HG03095 (cell line): Measurements from ENCODE around the gene TMEM127.
"Not testable (repeated sequence)": the region's sequence is repeated elsewhere in the genome, so short reads cannot be mapped to it uniquely, and the experiment has no call there.

Experiments used
- ATAC-seq: cut with Tn5 transposase; IDR thresholded peaks from one replicate; pipeline ENCODE4 v1.9.1; 2021; ENCODE audit warnings: moderate library complexity; ENCODE audit not compliant: unreplicated experiment

Gene TMEM127

DNA sequence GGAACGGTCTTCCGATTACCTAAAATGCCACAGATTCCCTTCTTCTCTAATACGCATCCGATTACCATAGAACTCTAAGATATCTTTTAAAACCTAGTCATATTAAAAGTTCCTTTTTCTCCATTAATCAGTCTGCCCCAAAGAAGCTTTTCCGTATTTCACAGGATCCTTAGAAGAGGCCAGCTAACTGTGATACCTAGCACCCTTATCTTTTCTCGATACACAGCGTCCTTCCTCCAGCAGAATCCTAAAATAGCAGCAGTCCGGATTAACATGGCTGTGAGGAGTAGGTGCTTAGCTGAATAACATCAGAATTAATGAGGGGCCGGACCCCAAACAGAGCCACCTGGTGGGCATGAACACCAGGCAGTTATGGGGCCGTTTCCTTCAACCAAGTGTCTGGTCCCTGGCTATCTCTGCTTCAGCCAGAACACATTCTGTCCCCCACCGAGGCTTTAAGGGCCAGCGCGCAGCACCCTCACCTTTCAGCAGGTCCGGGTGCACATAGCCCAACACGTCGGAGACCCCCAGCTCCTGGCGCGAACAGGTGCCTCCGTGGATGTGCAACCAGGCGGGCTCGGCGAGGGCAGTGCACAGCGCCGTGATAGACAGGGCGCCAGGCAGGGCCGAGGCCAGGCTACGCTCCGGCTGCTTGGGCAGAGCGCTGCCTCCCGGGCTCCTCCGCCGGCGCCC lies 995 bp downstream of the TMEM127 start:
- ATAC-seq: peak; percentile 16

DNA sequence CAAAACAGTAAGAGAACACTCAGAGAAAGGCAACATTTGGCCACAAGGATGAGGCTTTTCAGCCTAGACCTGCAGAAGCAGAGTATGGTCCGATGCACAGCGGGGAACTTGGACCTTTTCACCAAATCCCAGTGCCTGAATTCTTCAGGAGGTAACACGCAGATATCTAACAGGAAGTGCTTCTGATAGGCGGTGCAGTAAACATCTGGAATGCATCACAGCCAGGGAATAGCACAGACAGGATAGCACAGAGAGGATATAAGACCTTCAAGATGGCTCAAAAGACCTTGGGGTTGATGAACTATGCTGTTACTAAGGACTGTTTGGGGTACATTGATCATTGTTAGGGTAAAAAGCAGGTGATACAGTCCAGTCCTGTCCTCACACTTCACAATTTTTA lies 1.7 kb downstream of the TMEM127 start:
- ATAC-seq: no peak

DNA sequence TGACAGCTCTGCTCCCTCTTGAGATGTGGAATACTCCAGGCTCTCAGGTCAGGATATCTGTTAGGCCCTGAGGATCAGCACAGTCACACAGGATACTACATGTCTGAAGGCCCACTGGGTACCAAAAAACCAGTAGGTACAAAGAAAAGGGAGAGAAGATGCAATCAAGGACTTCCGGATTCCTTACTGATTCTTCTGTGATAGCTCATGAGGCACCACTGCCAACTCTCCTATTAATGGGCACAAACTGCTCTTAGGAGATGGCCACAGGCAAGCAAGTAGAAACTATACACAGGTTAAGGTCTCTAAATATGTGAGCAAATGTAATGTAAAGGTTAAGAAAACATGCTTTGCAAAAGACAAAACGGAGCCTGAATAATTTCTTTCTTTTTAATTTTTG lies 3.5 kb downstream of the TMEM127 start:
- no peak for ATAC-seq

DNA sequence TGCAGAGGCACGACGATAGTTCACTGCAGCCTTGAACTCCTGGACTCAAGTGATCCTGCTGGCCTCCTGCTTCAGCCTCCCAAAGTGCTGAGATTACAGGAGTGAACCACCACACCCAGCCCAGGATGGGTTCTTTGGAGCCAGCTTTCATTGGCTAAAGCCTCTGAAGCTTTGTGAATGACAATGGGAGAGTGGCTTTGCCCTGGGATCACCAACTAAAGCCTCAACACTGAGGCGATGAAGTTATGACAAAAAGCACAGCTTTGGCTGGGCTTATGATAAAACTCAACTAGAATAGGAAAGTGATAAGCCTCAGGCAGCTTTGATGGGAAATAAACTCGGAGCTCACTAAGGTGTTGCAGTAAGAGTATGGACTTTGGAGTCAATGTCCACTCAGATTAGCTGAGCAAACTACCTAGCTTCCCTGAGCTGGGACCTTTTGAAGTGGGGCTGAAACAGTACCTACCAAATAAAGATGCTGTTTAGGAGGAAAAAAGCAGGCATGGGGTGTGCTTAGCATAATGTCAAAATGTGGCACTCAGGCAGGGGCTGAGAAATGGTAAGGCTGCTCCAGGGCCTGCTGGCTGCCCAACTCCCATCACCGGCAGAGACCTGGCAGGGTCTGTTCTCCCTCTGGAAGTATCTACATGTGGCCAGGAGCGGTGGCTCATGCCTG lies 4.3 kb downstream of the TMEM127 start:
- no peak for ATAC-seq

DNA sequence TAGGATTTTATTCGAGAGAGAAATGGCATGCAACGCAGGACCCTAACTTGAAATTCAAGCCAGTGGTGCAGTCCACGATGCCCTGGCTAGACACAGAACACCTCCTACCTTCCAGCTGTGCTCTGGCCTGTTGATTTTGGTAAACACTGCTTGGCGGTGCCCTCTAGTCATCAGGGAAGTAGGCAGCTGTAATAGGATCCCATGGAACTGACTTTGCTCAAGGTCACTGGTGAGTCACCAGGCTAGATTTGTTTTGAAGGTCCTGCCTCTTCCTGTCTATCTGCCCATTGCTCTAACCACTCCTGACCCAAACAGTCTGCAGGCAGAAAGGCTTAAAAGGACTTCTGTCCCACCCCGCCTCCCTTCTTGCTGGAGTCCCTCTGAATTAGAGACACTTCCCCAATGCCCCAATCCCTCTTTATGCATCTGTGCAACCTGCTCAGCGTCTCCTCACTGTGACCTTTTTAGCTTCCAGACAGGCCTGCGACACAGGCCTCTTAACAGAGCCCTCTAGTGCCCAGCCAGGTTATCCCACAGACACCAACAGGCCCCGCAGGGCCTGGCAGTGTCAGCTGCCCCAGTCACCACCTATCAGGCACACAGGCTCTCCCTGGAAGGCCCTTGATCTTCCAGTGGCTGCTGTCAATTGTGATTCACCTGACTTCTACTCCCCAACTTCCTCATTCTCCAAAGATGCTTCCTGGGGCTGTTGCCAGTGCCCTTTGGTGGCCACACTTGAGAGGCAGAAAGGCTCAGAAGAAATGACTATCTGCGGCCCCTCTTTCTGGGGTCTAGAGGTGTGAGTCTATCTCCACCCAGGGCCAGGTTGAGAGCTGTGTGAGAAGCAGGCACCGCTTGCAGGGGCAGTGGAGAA lies 5.2 kb downstream of the TMEM127 start:
- ATAC-seq: no peak

DNA sequence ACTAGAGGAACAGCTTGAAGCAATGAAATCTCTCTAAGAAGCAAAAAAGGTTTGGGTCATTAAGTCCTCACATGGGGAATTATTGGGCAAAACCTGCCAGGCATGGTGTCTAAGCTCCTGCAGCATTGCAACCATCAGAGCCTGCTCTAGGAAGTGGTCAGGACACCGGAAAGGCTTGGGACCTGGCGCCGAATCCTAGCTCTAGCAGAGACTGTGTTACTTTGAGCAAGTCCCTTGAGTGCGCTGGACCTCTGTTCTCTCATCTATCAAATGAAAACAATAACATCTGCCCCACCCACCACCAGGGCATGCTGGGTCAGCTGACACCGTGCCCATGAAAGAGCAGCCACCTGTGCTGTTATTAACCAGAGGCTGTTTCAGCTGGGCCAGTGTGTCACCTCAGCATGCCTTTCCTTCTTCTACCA lies 6.3 kb downstream of the TMEM127 start:
- ATAC-seq: no peak

DNA sequence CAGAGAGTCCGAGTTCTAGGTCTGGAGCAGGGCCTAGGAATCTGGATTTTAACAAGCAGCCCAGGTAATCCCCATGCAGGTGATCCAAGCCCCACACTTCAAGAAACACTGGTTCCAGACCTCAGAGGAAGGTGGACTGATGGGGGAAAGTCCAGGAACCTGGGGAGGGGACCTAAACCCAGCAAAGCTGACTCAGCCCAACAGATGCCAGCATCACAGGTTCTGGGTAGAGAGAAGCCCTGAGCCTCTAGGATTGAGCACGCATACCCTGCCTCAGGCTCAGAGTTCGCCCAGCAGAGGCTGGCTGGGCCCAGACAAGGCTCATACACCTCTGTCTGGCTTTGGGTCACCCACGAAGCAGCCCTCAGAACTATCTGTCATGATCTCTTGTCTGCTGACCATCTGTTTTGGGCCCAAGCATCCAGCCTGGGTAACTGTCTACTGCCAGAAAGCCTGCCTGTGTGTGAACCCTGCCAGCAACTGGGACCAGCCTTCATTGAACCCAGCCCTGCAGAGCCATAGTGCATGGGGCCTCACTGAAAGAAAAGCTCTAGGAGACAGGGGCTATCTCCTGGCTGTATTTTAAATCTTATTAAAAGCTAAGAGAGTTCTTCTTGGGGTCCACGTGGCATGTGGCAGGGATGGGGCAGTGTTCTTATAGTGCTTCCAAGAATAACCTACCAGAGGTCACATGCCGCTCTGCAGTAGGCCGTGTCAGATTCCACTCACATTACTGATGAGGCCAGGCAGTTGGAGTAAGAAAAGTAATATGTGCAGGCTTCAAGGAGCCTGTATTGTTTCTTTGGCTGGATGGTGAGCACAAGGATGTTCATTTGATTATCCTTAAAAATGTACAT lies 7.4 kb downstream of the TMEM127 start:
- no peak for ATAC-seq

DNA sequence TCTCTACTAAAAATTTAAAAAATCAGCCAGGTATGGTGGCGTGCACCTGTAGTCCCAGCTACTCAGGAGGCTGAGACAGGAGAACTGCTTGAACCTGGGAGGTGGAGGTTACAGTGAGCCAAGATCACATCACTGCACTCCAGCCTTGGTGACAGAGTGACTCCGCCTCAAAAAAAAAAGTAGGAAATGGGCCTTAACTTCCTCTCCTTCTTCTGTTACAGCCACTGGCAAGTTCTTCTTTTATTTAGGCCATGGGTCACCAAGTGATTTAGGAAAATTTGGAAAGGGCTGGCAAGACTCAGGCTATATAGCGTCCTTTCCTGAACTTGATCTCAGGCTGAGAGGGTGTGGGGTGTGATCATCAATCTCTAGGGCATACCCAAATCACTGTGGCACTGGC lies 8.1 kb downstream of the TMEM127 start:
- not testable (repeated sequence) for ATAC-seq

DNA sequence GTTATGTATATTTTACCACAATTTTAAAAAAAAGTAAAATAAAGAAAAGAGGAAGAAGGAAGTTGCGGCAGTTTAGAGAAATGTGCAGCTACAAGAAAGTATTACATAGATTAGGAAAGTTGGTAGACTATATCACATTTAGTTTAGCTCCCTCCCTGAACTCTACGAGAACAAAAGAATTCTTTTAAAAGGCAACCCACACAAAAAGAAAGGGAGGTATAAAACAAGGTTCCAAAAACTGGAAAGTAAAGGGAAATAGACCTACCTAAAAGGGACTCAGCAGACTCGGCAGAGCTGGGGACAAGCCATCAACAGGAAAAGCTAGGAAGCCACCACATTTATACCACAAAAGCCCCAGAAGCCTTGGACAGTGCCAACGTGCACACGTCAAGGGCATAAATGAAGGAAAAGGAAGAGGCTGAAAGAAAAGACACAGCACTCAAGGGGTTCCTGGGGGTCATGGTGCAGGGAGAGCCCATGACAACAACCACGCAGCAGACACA lies 9.1 kb downstream of the TMEM127 start:
- ATAC-seq: no peak

DNA sequence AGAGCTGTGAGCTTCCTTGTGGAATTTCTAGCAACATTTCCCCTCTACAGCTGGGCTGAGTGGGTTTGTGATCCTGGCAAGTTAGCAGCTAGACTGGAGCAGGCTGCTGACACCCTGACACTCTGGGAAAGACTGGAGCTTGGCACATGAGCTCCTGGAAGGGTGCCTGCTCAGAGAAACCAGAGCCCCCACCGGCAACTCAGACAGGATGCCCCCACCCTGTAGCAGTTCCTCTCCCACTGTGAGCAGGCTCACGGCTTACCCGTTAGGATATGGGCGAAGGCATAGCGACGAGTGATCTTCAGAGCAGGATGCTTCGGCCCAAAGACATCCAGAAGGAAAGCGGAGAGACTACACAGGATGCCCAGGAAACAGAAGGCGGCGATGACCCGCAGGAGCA lies 11.2 kb downstream of the TMEM127 start:
- no peak for ATAC-seq

DNA sequence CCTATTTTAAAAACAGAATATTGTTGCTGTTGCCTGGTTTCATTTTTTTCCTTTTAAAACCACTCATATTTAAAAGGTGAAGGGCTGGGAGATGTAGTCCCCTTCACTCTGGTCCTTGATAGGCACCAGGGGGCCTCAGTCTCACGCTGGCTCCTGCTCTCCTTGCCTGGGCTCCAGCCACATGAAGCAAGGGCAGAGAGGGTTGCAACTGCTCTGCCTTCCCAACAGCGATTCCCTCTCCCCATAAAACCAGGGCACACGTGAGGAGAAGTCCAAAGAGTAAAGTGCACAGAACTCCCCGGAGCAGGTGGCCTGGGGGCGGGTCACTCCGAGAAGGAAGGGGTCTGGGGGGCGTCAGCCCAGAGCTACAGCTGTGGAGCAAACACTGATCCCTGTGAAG lies 12.8 kb downstream of the TMEM127 start:
- ATAC-seq: no peak

DNA sequence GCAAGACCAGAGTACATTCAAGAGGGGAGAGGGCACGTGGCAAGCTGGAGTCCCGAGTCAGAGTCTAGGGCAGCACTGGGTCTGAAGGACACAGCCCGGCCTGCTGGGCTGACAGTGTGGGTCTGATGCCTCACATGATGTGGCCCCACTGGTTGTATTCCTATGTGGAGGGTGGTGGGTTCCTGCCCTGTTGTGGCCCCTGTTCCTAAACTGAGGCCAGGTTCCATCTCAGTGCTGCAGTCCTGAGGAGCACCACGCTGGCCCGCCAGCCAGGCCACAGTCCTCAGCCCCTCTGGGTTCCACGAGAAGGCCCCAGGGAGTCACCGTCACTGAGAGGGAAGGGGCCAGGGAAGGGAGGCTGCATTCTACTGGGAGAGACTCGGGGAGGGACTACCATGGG lies 13.3 kb downstream of the TMEM127 start:
- ATAC-seq: no peak

DNA sequence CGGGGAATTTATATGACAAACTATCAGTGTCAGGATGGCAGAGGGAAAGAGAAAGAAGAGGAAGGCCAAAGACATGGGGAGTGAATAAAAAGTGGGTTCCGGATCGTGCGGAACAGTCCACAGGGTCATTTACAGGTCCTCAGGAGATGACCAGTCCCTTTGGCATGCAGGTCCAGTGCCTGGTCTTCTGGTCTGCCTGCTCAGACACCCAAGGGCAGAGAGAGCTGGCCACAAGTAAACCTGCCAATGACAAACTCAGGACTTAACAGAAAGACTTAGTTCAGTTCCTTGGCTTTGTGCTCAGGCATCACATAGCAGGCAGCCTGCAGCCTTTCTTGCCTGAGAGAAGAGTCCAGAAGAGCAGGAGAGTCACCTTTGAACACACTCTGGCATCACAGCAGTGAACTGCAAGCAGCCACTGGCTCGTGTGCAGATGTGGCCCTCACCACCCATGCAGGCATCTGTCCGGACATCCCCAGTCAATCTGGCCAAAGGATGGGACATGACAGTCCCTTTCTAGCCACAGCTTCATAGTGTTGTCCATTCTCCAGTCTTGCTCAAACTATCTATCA lies 14.0 kb downstream of the TMEM127 start:
- ATAC-seq: no peak

DNA sequence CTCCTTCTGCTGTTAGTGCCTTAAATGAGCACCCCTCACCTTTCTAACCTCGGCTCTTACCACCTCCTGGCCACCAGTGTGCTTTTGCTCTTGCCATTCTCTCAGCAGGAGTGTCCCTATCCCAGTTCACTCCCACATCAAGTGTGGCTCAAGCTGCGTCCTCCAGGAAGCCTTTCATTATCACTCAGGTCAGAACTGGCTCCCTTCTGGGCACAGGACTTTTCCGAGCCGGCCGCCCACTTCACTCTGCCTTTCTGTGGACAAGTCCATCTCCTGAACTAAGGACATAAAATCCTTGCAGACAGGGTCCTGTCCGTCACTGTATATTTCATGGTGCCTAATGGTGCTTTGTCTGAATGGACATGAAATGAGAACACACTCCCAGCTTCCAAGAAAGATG lies 15.6 kb downstream of the TMEM127 start:
- ATAC-seq: no peak

DNA sequence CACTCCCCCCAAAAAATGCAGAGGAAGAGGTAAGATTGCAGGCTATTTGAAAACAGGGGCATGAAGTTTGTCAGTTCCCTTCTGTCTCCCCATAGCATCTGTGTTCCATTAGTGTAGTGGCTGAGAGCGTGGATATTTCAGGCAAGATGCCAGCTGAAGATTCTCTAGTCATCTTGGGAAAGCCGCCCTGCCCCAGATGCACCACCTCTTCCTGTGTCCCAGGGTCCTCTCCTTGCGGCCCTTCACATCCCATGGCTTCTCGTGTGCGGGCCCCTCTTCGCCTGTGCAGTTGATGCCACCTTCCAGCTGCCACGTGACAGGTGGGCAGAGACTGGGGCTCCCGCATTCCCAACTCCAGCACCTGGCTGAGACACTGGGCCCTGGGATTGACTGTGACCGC lies 16.1 kb downstream of the TMEM127 start:
- no peak for ATAC-seq

DNA sequence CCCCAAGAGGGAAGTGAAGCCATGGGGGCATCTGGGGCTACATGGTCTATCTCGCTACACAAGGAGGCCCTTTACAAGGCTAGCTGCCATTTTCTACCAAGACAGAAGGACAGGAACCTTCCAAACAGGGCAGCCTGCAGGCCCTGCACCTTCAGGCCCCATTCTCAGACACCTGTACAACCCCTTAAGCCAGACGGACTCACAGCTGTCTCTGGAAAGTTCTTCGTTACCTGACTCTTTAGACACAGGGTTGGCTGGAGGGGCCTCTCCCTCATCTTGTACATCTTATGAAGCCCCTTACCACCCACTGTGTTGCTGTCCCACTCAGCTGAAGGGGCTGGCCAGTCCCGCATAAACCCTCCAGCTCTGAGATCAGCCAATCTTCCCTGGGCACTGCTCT lies 17.2 kb downstream of the TMEM127 start:
- ATAC-seq: no peak

DNA sequence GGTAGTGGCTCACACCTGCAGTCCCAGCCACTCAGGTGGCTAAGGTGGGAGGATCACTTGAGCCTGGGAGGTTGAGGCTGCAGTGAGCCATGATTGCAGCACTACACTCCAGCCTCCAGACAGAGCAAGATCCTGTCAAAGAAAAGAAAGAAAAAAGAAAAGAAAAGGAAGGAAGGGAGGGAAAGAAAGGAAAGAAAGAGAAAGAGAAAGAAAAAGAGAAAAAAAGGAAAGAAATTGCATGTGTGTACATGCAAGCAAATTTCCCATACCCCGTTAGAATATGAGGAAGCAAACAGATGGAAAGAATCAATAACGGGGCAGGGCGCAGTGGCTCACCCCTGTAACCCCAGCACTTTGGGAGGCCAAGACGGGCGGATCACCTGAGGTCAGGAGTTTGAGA lies 17.9 kb downstream of the TMEM127 start:
- ATAC-seq: no peak

DNA sequence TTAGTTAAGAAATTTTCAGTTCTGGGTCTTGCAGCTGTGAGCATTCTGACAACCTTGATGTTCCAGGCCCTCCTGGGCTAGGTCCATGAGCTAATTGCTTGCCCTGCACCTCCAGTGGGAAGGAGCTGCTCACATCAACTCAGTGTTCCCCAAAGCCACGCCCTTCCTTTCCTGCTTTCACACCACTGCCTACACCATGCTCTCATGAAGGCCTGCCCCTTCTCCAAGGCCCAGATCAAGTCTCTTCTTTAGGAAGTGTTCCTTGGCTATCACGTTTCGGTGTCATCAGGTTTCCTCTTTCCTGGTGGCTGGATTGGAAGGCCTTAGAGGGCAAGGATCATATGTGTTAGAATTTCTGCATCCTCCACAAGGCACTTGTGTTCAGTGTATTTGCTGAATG lies 18.8 kb downstream of the TMEM127 start:
- no peak for ATAC-seq

DNA sequence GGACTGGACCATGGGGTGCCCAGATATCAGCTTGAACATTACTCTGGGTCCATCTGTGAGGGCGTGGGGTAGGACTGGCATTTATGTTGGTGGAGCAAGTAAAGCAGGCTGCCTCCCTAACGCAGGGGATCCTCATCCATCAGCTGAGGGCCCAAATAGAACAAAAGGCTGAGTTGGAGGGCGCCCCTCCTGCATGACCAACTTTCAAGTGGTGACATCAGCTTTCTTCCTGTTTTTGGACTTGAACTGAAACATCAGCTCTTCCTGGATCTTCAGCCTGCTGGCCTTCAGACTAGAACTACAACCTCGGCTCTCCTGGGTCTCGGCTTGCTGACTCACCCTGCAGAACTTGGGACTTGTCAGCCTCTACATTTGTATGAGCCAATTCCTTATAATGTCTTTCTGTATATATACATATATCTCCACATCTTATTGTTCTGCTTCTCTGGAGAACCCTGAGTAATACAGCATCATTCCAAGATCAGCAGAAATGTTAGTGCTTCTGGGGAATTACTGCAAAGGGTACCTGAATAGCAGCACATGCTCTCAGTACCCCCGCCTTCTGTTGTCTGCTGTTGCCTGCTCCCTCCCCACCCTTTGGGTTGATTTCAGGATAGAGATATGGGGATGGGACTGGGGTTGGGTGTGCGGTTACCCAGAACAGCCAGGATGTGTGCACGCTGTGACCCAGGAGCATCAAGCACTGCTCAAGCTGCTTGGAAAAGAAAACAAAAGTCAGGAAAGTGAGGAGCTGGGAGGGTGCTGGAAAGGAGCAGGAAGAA lies 20.0 kb downstream of the TMEM127 start:
- no peak for ATAC-seq

DNA sequence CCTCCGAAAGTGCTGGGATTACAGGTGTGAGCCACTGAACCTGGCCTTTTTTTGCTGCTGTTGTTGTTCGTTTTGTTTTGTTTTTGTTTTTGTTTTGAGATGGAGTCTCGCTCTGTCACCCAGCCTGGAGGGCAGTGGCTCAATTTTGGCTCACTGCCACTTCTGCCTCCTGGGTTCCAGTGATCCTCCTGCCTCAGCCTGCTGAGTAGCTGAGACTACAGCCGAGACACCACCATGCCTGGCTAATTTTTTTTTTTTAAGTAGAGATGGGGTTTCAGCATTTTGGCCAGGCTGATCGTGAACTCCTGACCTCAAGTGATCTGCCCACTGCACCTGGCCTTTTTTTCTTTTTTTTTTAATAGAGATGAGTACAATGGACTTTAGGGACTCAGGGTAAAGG lies 22.0 kb downstream of the TMEM127 start:
- no peak for ATAC-seq
